H1 (cell line): ENCODE measurements around the gene PIANP. TPM values are rescaled to one million over a fixed set of nuclear protein-coding genes. Genes with fewer than 3 reads are reported as not detected.
"Not testable (repeated sequence)": the region's sequence is repeated elsewhere in the genome, so short reads cannot be mapped to it uniquely, and the experiment has no call there.

Experiments
- CTCF ChIA-PET: fragments of 300-600 bp; sonication (Branson Sonifier 250); formaldehyde crosslinking; loops from one replicate; lab custom pipeline; 2021; ENCODE audit not compliant: partially characterized antibody; lab: Charles Lee
- POLR2A ChIA-PET: fragments of 300-600 bp; sonication (Branson Sonifier 250); formaldehyde crosslinking; loops from one replicate; lab custom pipeline; 2021; ENCODE audit warnings: inconsistent platforms; ENCODE audit not compliant: partially characterized antibody; lab: Charles Lee
- DNase-seq, 2 experiments: peaks; one replicate each; pipeline versions ENCODE4 v3.0.0 to v3.0.0-alpha.2; 2010 to 2022; ENCODE audit warnings: low spot score in 2 of 2, low read depth in 1 of 2, mixed read lengths in 1 of 2
- FAIRE-seq: peaks from 2 replicates; lab custom pipeline; 2011; peaks lifted over from hg19 to GRCh38; lab: Jason Lieb, UNC
- H2AFZ ChIP-seq: 2 replicates; pipeline ENCODE4 v1.8.1; 2012; ENCODE audit warnings: low read length, inconsistent platforms
- H2AK5ac ChIP-seq: 2 replicates; pipeline ENCODE4 v1.6.1; 2013; ENCODE audit warnings: low read depth, low read length
- H2BK120ac ChIP-seq: replicated peaks from 2 replicates; pipeline ENCODE3; 2013; ENCODE audit warnings: low read depth, low read length, inconsistent platforms
- H2BK12ac ChIP-seq: 2 replicates; pipeline ENCODE4 v1.6.1; 2013; ENCODE audit warnings: low read depth, low read length
- H2BK15ac ChIP-seq: 2 replicates; pipeline ENCODE4 v1.6.1; 2013; ENCODE audit warnings: low read length
- H2BK20ac ChIP-seq: 2 replicates; pipeline ENCODE4 v1.6.1; 2013; ENCODE audit warnings: low read length
- H2BK5ac ChIP-seq: 2 replicates; pipeline ENCODE4 v1.6.1; 2013; ENCODE audit warnings: low read depth, low read length
- H3K14ac ChIP-seq: 2 replicates; pipeline ENCODE4 v1.6.1; 2013; ENCODE audit warnings: inconsistent platforms; ENCODE audit not compliant: insufficient read length
- H3K18ac ChIP-seq: 2 replicates; pipeline ENCODE4 v1.6.1; 2013; ENCODE audit warnings: low read length; ENCODE audit errors: extremely low read depth
- H3K23ac ChIP-seq: 2 replicates; pipeline ENCODE4 v1.6.1; 2013; ENCODE audit warnings: inconsistent platforms; ENCODE audit not compliant: insufficient read length
- H3K23me2 ChIP-seq: 2 replicates; pipeline ENCODE4 v1.6.1; 2013; ENCODE audit warnings: low read depth, low read length
- H3K27ac ChIP-seq: 2 replicates; pipeline ENCODE4 v1.6.1; 2011; ENCODE audit warnings: low read depth, low read length, inconsistent platforms
- H3K27me3 ChIP-seq, 4 experiments: replicated peaks in 1 of 4; 1 replicate in 1 of 4; 2 replicates in 3 of 4; pipeline versions ENCODE4 v1.6.1 to v1.8.1; 2011 to 2013; ENCODE audit warnings: low read length in 3 of 4, mild to moderate bottlenecking in 3 of 4, inconsistent platforms in 2 of 4, mixed read lengths in 2 of 4, moderate library complexity in 1 of 4; ENCODE audit not compliant: control insufficient read depth in 3 of 4, insufficient read depth in 3 of 4; ENCODE audit errors: extremely low read depth in 1 of 4
- H3K36me3 ChIP-seq, 4 experiments: 2 replicates each; pipeline versions ENCODE4 v1.6.1 to v1.8.1; 2011 to 2013; ENCODE audit warnings: mild to moderate bottlenecking in 4 of 4, low read length in 3 of 4, moderate library complexity in 2 of 4, control low read depth in 1 of 4, inconsistent platforms in 1 of 4; ENCODE audit not compliant: insufficient read depth in 4 of 4, control insufficient read depth in 2 of 4
- H3K4ac ChIP-seq: replicated peaks from 2 replicates; pipeline ENCODE3; 2013; ENCODE audit warnings: low read length, low read depth, mixed read lengths, inconsistent platforms; ENCODE audit not compliant: insufficient read length
- H3K4me1 ChIP-seq, 4 experiments: replicated peaks in 1 of 4; 1 replicate in 1 of 4; 2 replicates in 3 of 4; pipeline versions ENCODE4 v1.6.1 to v1.8.1; 2011 to 2013; ENCODE audit warnings: low read length in 3 of 4, inconsistent platforms in 2 of 4, mixed read lengths in 1 of 4; ENCODE audit not compliant: insufficient read depth in 4 of 4, control insufficient read depth in 3 of 4
- H3K4me2 ChIP-seq, 2 experiments: 2 replicates each; pipeline versions ENCODE4 v1.6.1 to v1.8.1; 2011 to 2013; ENCODE audit warnings: low read depth in 2 of 2, low read length in 2 of 2, control low read depth in 1 of 2, inconsistent platforms in 1 of 2, mild to moderate bottlenecking in 1 of 2; ENCODE audit not compliant: insufficient read depth in 1 of 2
- H3K4me3 ChIP-seq, 4 experiments: fragments of 200-600, 300-600 bp in 1 of 4; sonication (generic), shearing (Covaris generic), sonication (Bioruptor Twin) in 1 of 4; 2 replicates each; pipeline versions ENCODE4 v1.5.1 to v1.8.1; 2011 to 2016; ENCODE audit warnings: low read length in 4 of 4, low read depth in 3 of 4, control low read depth in 2 of 4, inconsistent platforms in 2 of 4, mild to moderate bottlenecking in 2 of 4, mixed read lengths in 1 of 4, moderate library complexity in 1 of 4; ENCODE audit not compliant: insufficient read depth in 2 of 4; ENCODE audit errors: extremely low read depth in 1 of 4
- H3K56ac ChIP-seq: replicated peaks from 2 replicates; pipeline ENCODE3; 2013; ENCODE audit warnings: low read depth, mild to moderate bottlenecking, mixed read lengths, low read length, inconsistent platforms; ENCODE audit not compliant: insufficient read length
- H3K79me1 ChIP-seq: 2 replicates; pipeline ENCODE4 v1.6.1; 2013; ENCODE audit warnings: low read depth, low read length, control low read depth
- H3K79me2 ChIP-seq, 2 experiments: 2 replicates each; pipeline versions ENCODE4 v1.6.1 to v1.8.1; 2012 to 2013; ENCODE audit warnings: low read length in 2 of 2, mild to moderate bottlenecking in 2 of 2, inconsistent platforms in 1 of 2; ENCODE audit not compliant: insufficient read depth in 2 of 2, control insufficient read depth in 1 of 2
- H3K9ac ChIP-seq, 4 experiments: replicated peaks in 1 of 4; 1 replicate in 1 of 4; 2 replicates in 3 of 4; pipeline versions ENCODE4 v1.6.1 to v1.8.1; 2011 to 2013; ENCODE audit warnings: low read depth in 3 of 4, low read length in 3 of 4, control low read depth in 2 of 4, mild to moderate bottlenecking in 2 of 4, moderate library complexity in 2 of 4, inconsistent platforms in 1 of 4; ENCODE audit errors: extremely low read depth in 1 of 4
- H3K9me3 ChIP-seq, 2 experiments: 2 replicates each; pipeline versions ENCODE4 v1.6.1 to v1.8.1; 2012 to 2013; ENCODE audit warnings: mild to moderate bottlenecking in 2 of 2, moderate library complexity in 2 of 2, control low read depth in 1 of 2, inconsistent platforms in 1 of 2, low read depth in 1 of 2, low read length in 1 of 2, mixed read lengths in 1 of 2; ENCODE audit not compliant: insufficient read depth in 2 of 2
- H4K20me1 ChIP-seq, 2 experiments: replicated peaks in 1 of 2; 2 replicates each; pipeline versions ENCODE3 to v1.8.1; 2011 to 2013; ENCODE audit warnings: inconsistent platforms in 2 of 2, low read length in 2 of 2, mild to moderate bottlenecking in 1 of 2; ENCODE audit not compliant: insufficient read depth in 2 of 2, control insufficient read depth in 1 of 2
- H4K5ac ChIP-seq: 2 replicates; pipeline ENCODE4 v1.6.1; 2013; ENCODE audit warnings: low read length, low read depth, mixed read lengths, inconsistent platforms; ENCODE audit not compliant: insufficient read length
- H4K8ac ChIP-seq: 2 replicates; pipeline ENCODE4 v1.8.0; 2013; ENCODE audit warnings: mild to moderate bottlenecking, moderate library complexity, low read length, inconsistent platforms; ENCODE audit not compliant: insufficient read depth; ENCODE audit errors: extremely low read depth
- H4K91ac ChIP-seq: replicated peaks from 2 replicates; pipeline ENCODE3; 2013; ENCODE audit warnings: low read length, mixed read lengths, inconsistent platforms; ENCODE audit not compliant: insufficient read length
- WGBS, 2 experiments: shearing (Covaris generic) in 1 of 2; methylation state at CpG; one replicate each; pipeline versions ENCODE4 v1.1.6 to v1.1.7; 2013 to 2015; ENCODE audit warnings: low lambda C conversion rate in 2 of 2, mixed read lengths in 2 of 2, inconsistent platforms in 1 of 2, low coverage in 1 of 2, missing lambda C conversion rate in 1 of 2; ENCODE audit not compliant: insufficient replicate concordance in 2 of 2, insufficient coverage in 1 of 2, insufficient read length in 1 of 2; ENCODE audit errors: extremely low coverage in 1 of 2, missing lambda C conversion rate in 1 of 2; 5-methylcytosine and 5-hydroxymethylcytosine counted together
- polyA plus RNA-seq, 7 experiments: library from polyadenylated mRNA; depleted of rRNA in 3 of 7; stranded (reverse) in 5 of 7; unstranded in 2 of 7; fragments of >200 nt in 5 of 7; fragments of 200-250 nt in 2 of 7; gene quantifications; 1 replicate in 5 of 7; 2 replicates in 1 of 7; 4 replicates in 1 of 7; pipeline versions ENCODE4 v1.2.1 to v1.2.3, GENCODE V29; 2011 to 2013; ENCODE audit warnings: missing spikeins in 2 of 7, mixed read lengths in 2 of 7
- total RNA-seq: library from RNA; stranded (reverse); fragmentation: NEBNext Ultra II Directional; extraction: Animal tissue kit (Norgen Biotek cat#: 25700); gene quantifications from 2 replicates; pipeline ENCODE4 v1.2.1, GENCODE V29; 2021

PIANP gene
- total and polyA plus RNA-seq, 2 of the 8 experiments (the other 6 are each of a cell fraction or from before 2014, with no cell fraction given): 6.3 to 9.8 TPM

DNA sequence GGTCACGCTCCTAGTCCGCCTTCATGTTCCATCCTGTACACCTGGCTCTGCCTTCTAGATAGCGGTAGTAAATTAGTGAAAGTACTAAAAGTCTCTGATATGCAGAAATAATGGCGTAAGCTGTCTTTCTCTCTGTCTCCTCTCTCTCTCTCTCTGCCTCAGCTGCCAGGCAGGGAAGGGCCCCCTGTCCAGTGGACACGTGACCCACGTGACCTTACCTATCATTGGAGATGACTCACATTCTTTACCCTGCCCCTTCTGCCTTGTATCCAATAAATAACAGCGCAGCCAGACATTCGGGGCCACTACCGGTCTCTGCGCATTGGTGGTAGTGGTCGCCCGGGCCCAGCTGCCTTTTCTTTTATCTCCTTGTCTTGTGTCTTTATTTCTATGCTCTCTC lies 41.5 kb upstream of the PIANP start:
- H3K56ac ChIP-seq, H3K4ac ChIP-seq, H3K9me3 ChIP-seq, H3K14ac ChIP-seq, H3K23ac ChIP-seq, H2BK5ac ChIP-seq, H3K4me2 ChIP-seq, H2AFZ ChIP-seq, H2BK20ac ChIP-seq, FAIRE-seq, H3K23me2 ChIP-seq, H4K5ac ChIP-seq, DNase-seq, H3K27me3 ChIP-seq, H3K79me1 ChIP-seq, H2BK120ac ChIP-seq, H3K4me1 ChIP-seq, H2BK12ac ChIP-seq, H3K4me3 ChIP-seq, H2BK15ac ChIP-seq, H4K8ac ChIP-seq, H3K18ac ChIP-seq, H4K20me1 ChIP-seq, H3K9ac ChIP-seq, H3K79me2 ChIP-seq, H2AK5ac ChIP-seq, H4K91ac ChIP-seq, H3K27ac ChIP-seq: not testable (repeated sequence)
- CTCF ChIA-PET: interaction anchor here (0.6 to 1.9 kb wide), 2 partner anchors 82 to 131 kb away, joined by 3 to 5 read pairs; no protein-coding TSS in a partner anchor
- 85% methylated on average over 12 of the region's 12 CpGs; no CpG with 5 or more reads in 1 of the 2 experiments for WGBS, 2 experiments
- H3K36me3 ChIP-seq: peaks cover 0 to 15% (median 4%) of the 10 kb centered on the region in 4 experiments; a peak in 6 of 8 replicates
- POLR2A ChIA-PET: interaction anchor here (0.9 to 1.6 kb wide), 3 partner anchors 10 to 92 kb away, joined by 3 to 10 read pairs (median 3); partner anchors contain the start of gene MLF2
